Measurements from ENCODE around the gene APOE. TPM values are rescaled to one million over a fixed set of nuclear protein-coding genes. Genes with fewer than 3 reads are reported as not detected.

The APOE gene
- 12.0 and 25.1 TPM in 2 replicates for total RNA-seq (2011; cell fraction: chromatin; rRNA removed; ENCODE audit: low replicate concordance)
- total RNA-seq (2011; cell fraction: nucleolus; rRNA removed): 54.6 and 64.9 TPM in 2 replicates
- total RNA-seq (2011; cell fraction: nucleoplasm; rRNA removed): 29.0 and 36.6 TPM in 2 replicates
- 113 and 122 TPM in 2 replicates for total RNA-seq (2014; rRNA removed)
- total RNA-seq (2014; rRNA removed; fragmentation: Illumina TruSeq; extraction: Trizol): 5.9 and 11.8 TPM in 2 replicates
- 180 and 204 TPM in 2 replicates for total RNA-seq (2015; rRNA removed; fragmentation: Illumina TruSeq; extraction: Trizol)
- total RNA-seq (2021): 88.7 and 92.0 TPM in 2 replicates
- polyA plus RNA-seq (2011; rRNA removed): 27.5 and 37.5 TPM in 2 replicates
- 86.2 and 145 TPM in 2 replicates for polyA plus RNA-seq (2011; cell fraction: cytosol; rRNA removed)
- 25.5 and 31.9 TPM in 2 replicates for polyA plus RNA-seq (2011; cell fraction: nucleus; rRNA removed)
- polyA plus RNA-seq (2012): 228 and 283 TPM in 2 replicates
- polyA plus RNA-seq (2014; fragmentation: Illumina TruSeq; extraction: Trizol): 17.5 and 32.7 TPM in 2 replicates
- polyA plus RNA-seq (2014; fragmentation: Nextera tagmentation; extraction: Ambion mirVana): under 1 TPM in 1 of 2 experiments, not detected in 1; 0.14 TPM
- polyA plus RNA-seq (2014; rRNA removed): 124 TPM in 2 replicates
- 3.9 and 4.7 TPM in 2 replicates for polyA minus RNA-seq (2011; rRNA and poly(A)+ RNA removed)
- 11.5 and 23.0 TPM in 2 replicates for polyA minus RNA-seq (2011; cell fraction: cytosol; rRNA and poly(A)+ RNA removed)
- 3.8 and 6.4 TPM in 2 replicates for polyA minus RNA-seq (2011; cell fraction: nucleus; rRNA and poly(A)+ RNA removed)
- Bru-seq, nascent RNA: percentile 69 among the genes with signal in this experiment
- percentile 76 among the genes with signal in this experiment for BruChase-seq, experiment 1, labeled RNA remaining after a 2-hour chase
- BruChase-seq, experiment 2, labeled RNA remaining after a 6-hour chase: percentile 79 among the genes with signal in this experiment
- long read RNA-seq, experiment 1, transcript APOE-201 (4 exons, 1,208 nt): major isoform, 48 of 53 reads
- long read RNA-seq, experiment 1, partial matches to known transcripts: 0 of 53 reads
- long read RNA-seq, experiment 1, other reads (novel, unspliced or antisense): 0 of 53 reads
- long read RNA-seq, experiment 2, transcript APOE-201 (4 exons, 1,208 nt): major isoform, 59 of 95 reads
- long read RNA-seq, experiment 2, transcript APOE-202 (3 exons, 923 nt): minor isoform, 21 of 95 reads
- long read RNA-seq, experiment 2, partial matches to known transcripts: 7 of 95 reads
- long read RNA-seq, experiment 2, other reads (novel, unspliced or antisense): 4 of 95 reads
- long read RNA-seq, experiment 3, transcript APOE-201 (4 exons, 1,208 nt): major isoform, 50 of 56 reads
- long read RNA-seq, experiment 3, partial matches to known transcripts: 0 of 56 reads
- long read RNA-seq, experiment 3, other reads (novel, unspliced or antisense): 1 of 56 reads

DNA sequence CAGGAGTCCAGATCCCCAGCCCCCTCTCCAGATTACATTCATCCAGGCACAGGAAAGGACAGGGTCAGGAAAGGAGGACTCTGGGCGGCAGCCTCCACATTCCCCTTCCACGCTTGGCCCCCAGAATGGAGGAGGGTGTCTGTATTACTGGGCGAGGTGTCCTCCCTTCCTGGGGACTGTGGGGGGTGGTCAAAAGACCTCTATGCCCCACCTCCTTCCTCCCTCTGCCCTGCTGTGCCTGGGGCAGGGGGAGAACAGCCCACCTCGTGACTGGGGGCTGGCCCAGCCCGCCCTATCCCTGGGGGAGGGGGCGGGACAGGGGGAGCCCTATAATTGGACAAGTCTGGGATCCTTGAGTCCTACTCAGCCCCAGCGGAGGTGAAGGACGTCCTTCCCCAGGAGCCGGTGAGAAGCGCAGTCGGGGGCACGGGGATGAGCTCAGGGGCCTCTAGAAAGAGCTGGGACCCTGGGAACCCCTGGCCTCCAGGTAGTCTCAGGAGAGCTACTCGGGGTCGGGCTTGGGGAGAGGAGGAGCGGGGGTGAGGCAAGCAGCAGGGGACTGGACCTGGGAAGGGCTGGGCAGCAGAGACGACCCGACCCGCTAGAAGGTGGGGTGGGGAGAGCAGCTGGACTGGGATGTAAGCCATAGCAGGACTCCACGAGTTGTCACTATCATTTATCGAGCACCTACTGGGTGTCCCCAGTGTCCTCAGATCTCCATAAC, at the start of gene APOE:
Gene APOE, plus strand, starts transcription at position 360 of the 724 bp plus-strand sequence. CDS start 829 bp downstream, outside the sequence.
- peak within 1 kb of the TSS; percentile 87 for H2AFZ ChIP-seq (ENCODE audit: low read depth, low read length)
- peak within 1 kb of the TSS; percentile 30 for H3K4me3 ChIP-seq
- 0 out of 2 replicates have a peak, but pooled peaks cover 3% of the 10 kb centered on the region for H4K20me1 ChIP-seq (replicated peaks; ENCODE audit: control insufficient read depth, insufficient read depth, low read length)
- peak within 1 kb of the TSS; percentile 54 to 96; a peak in 3 of 4 replicates for H3K9ac ChIP-seq (ENCODE audit: insufficient read depth in 1 of 2, low read depth in 2 of 2, low read length in 2 of 2)
- no peaks in the 10 kb centered on the region for H3K27me3 ChIP-seq (ENCODE audit: control insufficient read depth in 2 of 2, insufficient read depth in 2 of 2, low read length in 2 of 2)
- H3K36me3 ChIP-seq (ENCODE audit: control insufficient read depth, insufficient read depth, low read length): peaks cover 58% of the 10 kb centered on the region; the same call in 2 of the 3 replicates
- DNase-seq (ENCODE audit: extremely low read depth in 1 of 4, low spot score in 3 of 4) (peak; percentile 54 to 63 (median 60)), FAIRE-seq (peak; percentile 6), ATAC-seq (peak; percentile 22)
- peaks cover 30 to 81% of the 10 kb centered on the region in 2 experiments for H3K4me1 ChIP-seq (replicated peaks in 1 of 2; ENCODE audit: control insufficient read depth in 2 of 2, insufficient read depth in 2 of 2, low read length in 2 of 2)
- intact Hi-C loops (cut with micrococcal nuclease): no loop called here
- peak within 1 kb of the TSS; percentile 45 for H3K27ac ChIP-seq (ENCODE audit: extremely low read depth, low read depth, low read length)
- no peaks in the 10 kb centered on the region for H3K9me1 ChIP-seq (ENCODE audit: control insufficient read depth, insufficient read depth, low read length)
- H3K79me2 ChIP-seq (ENCODE audit: control insufficient read depth, insufficient read depth, low read length): no peaks in the 10 kb centered on the region; the same call in 2 of the 3 replicates
- BruUV-seq (replicated peaks): no TSS peak
- POLR2A ChIA-PET: interaction anchor here (0.5 to 2.5 kb wide), 13 partner anchors 9 to 273 kb away, joined by 3 to 11 read pairs (median 4); partner anchors contain the start of genes APOC1, BLOC1S3, CLASRP and CLPTM1
- WGBS (ENCODE audit: insufficient coverage, low coverage, missing lambda C conversion rate): 10% methylated on average over 15 of the region's 20 CpGs
- CTCF ChIA-PET (ENCODE audit: low intra/inter-chr PET ratio): interaction anchor here (1.2 kb wide), 1 partner anchor 46 kb away, joined by 4 read pairs; no protein-coding TSS in a partner anchor
- no peaks in the 10 kb centered on the region for H3K9me3 ChIP-seq (replicated peaks; ENCODE audit: control insufficient read depth, insufficient read depth, low read depth, low read length)
- H3K4me2 ChIP-seq (ENCODE audit: insufficient read depth, low read length): peak within 1 kb of the TSS; percentile 81
- in situ Hi-C loops (cut with MboI): no loop called here
- TF ChIP-seq ZNF668 (CRISPR knock-in tag; IDR thresholded peaks at IDR 0.05): no peak
- TF ChIP-seq, protein P1, sequence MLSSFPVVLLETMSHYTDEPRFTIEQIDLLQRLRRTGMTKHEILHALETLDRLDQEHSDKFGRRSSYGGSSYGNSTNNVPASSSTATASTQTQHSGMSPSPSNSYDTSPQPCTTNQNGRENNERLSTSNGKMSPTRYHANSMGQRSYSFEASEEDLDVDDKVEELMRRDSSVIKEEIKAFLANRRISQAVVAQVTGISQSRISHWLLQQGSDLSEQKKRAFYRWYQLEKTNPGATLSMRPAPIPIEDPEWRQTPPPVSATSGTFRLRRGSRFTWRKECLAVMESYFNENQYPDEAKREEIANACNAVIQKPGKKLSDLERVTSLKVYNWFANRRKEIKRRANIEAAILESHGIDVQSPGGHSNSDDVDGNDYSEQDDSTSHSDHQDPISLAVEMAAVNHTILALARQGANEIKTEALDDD (IDR thresholded peaks at IDR 0.05): no peak
- no peak for TF ChIP-seq ATF1 (CRISPR knock-in tag; IDR thresholded peaks at IDR 0.05)
- TF ChIP-seq ATF1 (tag; IDR thresholded peaks at IDR 0.05): no peak
- no peak for TF ChIP-seq ZNF184 (CRISPR knock-in tag; IDR thresholded peaks at IDR 0.05)
- no peak for TF ChIP-seq ZNF57 (CRISPR knock-in tag; IDR thresholded peaks at IDR 0.05)
- TF ChIP-seq MIER1 (IDR thresholded peaks at IDR 0.05; ENCODE audit: low read depth): no peak
- TF ChIP-seq CEBPG (CRISPR knock-in tag; IDR thresholded peaks at IDR 0.05): no peak
- no peak for TF ChIP-seq CEBPG (tag; conservative IDR thresholded peaks at IDR 0.05 in 1 of 2, IDR thresholded peaks at IDR 0.05 in 1 of 2)
- no peak for TF ChIP-seq MCM7 (IDR thresholded peaks at IDR 0.05)
- TF ChIP-seq HNRNPL (IDR thresholded peaks at IDR 0.05; ENCODE audit: low read depth, low read length): no peak
- no peak for TF ChIP-seq SLC30A9 (CRISPR knock-in tag; IDR thresholded peaks at IDR 0.05)
- TF ChIP-seq POLR2AphosphoS2 (IDR thresholded peaks at IDR 0.05; ENCODE audit: low read length): no peak
- no peak for TF ChIP-seq NR4A1 (CRISPR knock-in tag; IDR thresholded peaks at IDR 0.05)
- TF ChIP-seq NR4A1 (tag; IDR thresholded peaks at IDR 0.05): no peak
- no peak for TF ChIP-seq ZC3H4 (CRISPR knock-in tag; IDR thresholded peaks at IDR 0.05; ENCODE audit: borderline replicate concordance)
